ENCODE data around the gene HDGFL2. TPM values are rescaled to one million over a fixed set of nuclear protein-coding genes. Genes with fewer than 3 reads are reported as not detected.

The HDGFL2 gene
- total RNA-seq, 2 donors from 2014 or later, result 24.9 to 33.6 TPM

GRCh38 chr19:4429256-4429655 is 42.8 kb upstream of the HDGFL2 start:
- Histone ChIP-seq H3K4me1 (no peaks in the 10 kb centered on the region), H3K27ac (no peak overlapping the region), H3K27me3 (no peaks in the 10 kb centered on the region), H3K36me3 (replicated peaks in 1 of 2; ENCODE audit: insufficient read depth in 1 of 2, low read depth in 2 of 2) (no peaks in the 10 kb centered on the region), H3K9me3 (no peaks in the 10 kb centered on the region), H3K4me3 (no peak overlapping the region)
- intact Hi-C loops (cut with DNase I), result no loop called here
- ATAC-seq (no peak), DNase-seq (no peak)
- WGBS, 2 donors, result 93 to 97% methylated on average over 14 to 16 of the region's 16 CpGs
- no peak for TF ChIP-seq POLR2A (IDR thresholded peaks at IDR 0.05)
- TF ChIP-seq CTCF (IDR thresholded peaks at IDR 0.05), result no peak

GRCh38 chr19:4429771-4430171 is 42.3 kb upstream of the HDGFL2 start:
- Histone ChIP-seq H3K4me3 (no peak overlapping the region), H3K4me1 (no peaks in the 10 kb centered on the region), H3K27ac (no peak overlapping the region), H3K36me3 (replicated peaks in 1 of 2; ENCODE audit: insufficient read depth in 1 of 2, low read depth in 2 of 2) (no peaks in the 10 kb centered on the region), H3K27me3 (no peaks in the 10 kb centered on the region), H3K9me3 (no peaks in the 10 kb centered on the region)
- TF ChIP-seq CTCF (IDR thresholded peaks at IDR 0.05) (no peak), POLR2A (IDR thresholded peaks at IDR 0.05) (no peak)
- 87 to 94% methylated on average over 8 to 10 of the region's 12 CpGs for WGBS, 2 donors
- DNase-seq, result no peak
- intact Hi-C loops (cut with DNase I), result no loop called here
- ATAC-seq, result no peak

GRCh38 chr19:4430760-4431159 is 41.3 kb upstream of the HDGFL2 start:
- no peak for ATAC-seq
- H3K36me3 ChIP-seq (replicated peaks in 1 of 2; ENCODE audit: insufficient read depth in 1 of 2, low read depth in 2 of 2), result no peaks in the 10 kb centered on the region
- intact Hi-C loops (cut with DNase I), result no loop called here
- H3K4me3 ChIP-seq, result no peak overlapping the region
- TF ChIP-seq POLR2A (IDR thresholded peaks at IDR 0.05) (no peak), CTCF (IDR thresholded peaks at IDR 0.05) (no peak)
- DNase-seq, result peak in 1 of 4 donors; percentile 56
- no peaks in the 10 kb centered on the region for H3K4me1 ChIP-seq
- no peak overlapping the region for H3K27ac ChIP-seq
- 80 to 89% methylated on average over 11 to 12 of the region's 12 CpGs for WGBS, 2 donors
- H3K9me3 ChIP-seq, result no peaks in the 10 kb centered on the region
- no peaks in the 10 kb centered on the region for H3K27me3 ChIP-seq

- no peaks in the 10 kb centered on the region for H3K27me3 ChIP-seq
- no peak for DNase-seq
- no peak for ATAC-seq
- no peaks in the 10 kb centered on the region for H3K36me3 ChIP-seq (replicated peaks in 1 of 2; ENCODE audit: insufficient read depth in 1 of 2, low read depth in 2 of 2)
- peak overlapping the region in 1 of 4 donors; percentile 57 for H3K27ac ChIP-seq
- WGBS, 2 donors, result 70 to 89% methylated on average over 7 to 9 of the region's 9 CpGs
- TF ChIP-seq CTCF (IDR thresholded peaks at IDR 0.05), result no peak
- TF ChIP-seq POLR2A (IDR thresholded peaks at IDR 0.05), result no peak
- no peaks in the 10 kb centered on the region for H3K4me1 ChIP-seq
- intact Hi-C loops (cut with DNase I), result no loop called here
- no peak overlapping the region for H3K4me3 ChIP-seq
- H3K9me3 ChIP-seq, result no peaks in the 10 kb centered on the region
Measured at GRCh38 chr19:4431296-4431695, 40.8 kb upstream of the HDGFL2 start.

- no peaks in the 10 kb centered on the region for H3K36me3 ChIP-seq (replicated peaks in 1 of 2; ENCODE audit: insufficient read depth in 1 of 2, low read depth in 2 of 2)
- no peaks in the 10 kb centered on the region for H3K27me3 ChIP-seq
- no peaks in the 10 kb centered on the region for H3K4me1 ChIP-seq
- H3K9me3 ChIP-seq, result no peaks in the 10 kb centered on the region
- intact Hi-C loops (cut with DNase I), result no loop called here
- 82 to 96% methylated on average over 15 to 26 of the region's 26 CpGs for WGBS, 2 donors
- H3K27ac ChIP-seq, result peak overlapping the region in 1 of 4 donors; percentile 57
- peak in 1 of 4 donors; percentile 63 for DNase-seq
- no peak for TF ChIP-seq CTCF (IDR thresholded peaks at IDR 0.05)
- peak in 1 of 3 donors; percentile 12 for TF ChIP-seq POLR2A (IDR thresholded peaks at IDR 0.05)
- no peak overlapping the region for H3K4me3 ChIP-seq
- ATAC-seq, result no peak
Measured at GRCh38 chr19:4431808-4432674, 40.1 kb upstream of the HDGFL2 start.
